DMS114 treated with DMSO at 0.1 percent for 48 hours (cell line): ENCODE data around the gene ANKRD62.

Source experiments
- DNase-seq: peaks from one replicate; lab custom pipeline; 2025; ENCODE audit not compliant: unreplicated experiment; lab: John Stamatoyannopoulos, UW

ANKRD62 gene

GRCh38 chr18:12165038-12165768 is 71.6 kb downstream of the ANKRD62 start:
- no peak for DNase-seq
